Measurements from ENCODE around the gene NAA25. TPM values are rescaled to one million over a fixed set of nuclear protein-coding genes. Genes with fewer than 3 reads are reported as not detected.
"Not testable (repeated sequence)": the region's sequence is repeated elsewhere in the genome, so short reads cannot be mapped to it uniquely, and the experiment has no call there.

NAA25 gene
- polyA plus RNA-seq, 3 donors from 2014 or later = 3.9 to 20.3 (median 9.4) TPM

DNA sequence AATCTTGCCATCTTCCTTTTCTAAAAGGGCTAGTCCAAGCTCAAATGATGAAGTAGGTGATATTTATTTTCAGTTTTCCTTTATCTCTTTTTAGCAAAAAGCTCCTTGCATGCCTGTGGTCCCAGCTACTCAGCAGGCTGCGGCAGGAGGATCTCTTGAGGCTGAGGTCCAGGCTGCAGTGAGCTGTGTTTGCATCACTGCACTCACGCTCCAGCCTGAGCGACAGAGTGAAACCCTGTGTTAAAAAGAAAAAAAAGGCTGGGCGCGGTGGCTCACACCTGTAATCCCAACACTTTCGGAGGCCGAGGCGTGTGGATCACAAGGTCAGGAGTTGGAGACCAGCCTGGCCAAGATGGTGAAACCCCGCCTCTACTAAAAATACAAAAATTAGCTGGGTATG lies 100.6 kb downstream of the NAA25 start:
- no peak overlapping the region for H3K4me3 Mint-ChIP-seq
- H3K4me1 Mint-ChIP-seq = peaks cover 24 to 28% of the 10 kb centered on the region in 2 donors
- DNase-seq = no peak
- H3K27me3 Mint-ChIP-seq (ENCODE audit: low read depth in 3 of 3) = peaks cover 2 to 7% (median 2%) of the 10 kb centered on the region in 3 donors
- H3K36me3 Mint-ChIP-seq = peaks cover 0 to 5% (median under 1%) of the 10 kb centered on the region in 3 donors
- no peaks in the 10 kb centered on the region for H3K9me3 Mint-ChIP-seq
- H3K27ac Mint-ChIP-seq = no peak overlapping the region

GRCh38 chr12:112005419-112006395 lies 102.9 kb downstream of the NAA25 start:
- no peak for DNase-seq
- peaks cover 0 to 10% (median 6%) of the 10 kb centered on the region in 3 donors for H3K36me3 Mint-ChIP-seq
- no peaks in the 10 kb centered on the region for H3K9me3 Mint-ChIP-seq
- no peak overlapping the region for H3K4me3 Mint-ChIP-seq
- H3K27ac Mint-ChIP-seq = peak overlapping the region in 4 of 6 donors; percentile 14 to 78 (median 54)
- peaks cover 25 to 30% of the 10 kb centered on the region in 2 donors for H3K4me1 Mint-ChIP-seq
- H3K27me3 Mint-ChIP-seq (ENCODE audit: low read depth in 3 of 3) = no peaks in the 10 kb centered on the region

DNA sequence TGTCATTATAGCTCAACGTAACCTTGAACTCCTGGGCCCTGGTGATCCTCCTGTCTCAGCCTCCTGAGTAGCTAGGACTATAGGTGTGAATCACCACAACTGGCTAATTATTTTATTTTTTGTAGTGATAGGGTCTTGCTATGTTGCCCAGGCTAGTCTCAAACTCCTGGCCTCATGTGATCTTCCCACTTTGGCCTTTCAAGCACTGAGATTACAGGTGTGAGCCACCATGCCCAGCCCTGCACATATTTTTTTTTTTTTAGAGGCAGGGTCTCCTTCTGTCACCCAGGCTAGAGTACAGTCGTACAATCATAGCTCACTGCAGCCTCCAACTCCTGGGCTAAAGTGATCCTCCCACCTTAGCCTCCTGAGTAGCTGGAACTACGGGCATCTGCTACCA lies 104.5 kb downstream of the NAA25 start:
- Mint-ChIP-seq H3K36me3 (peaks cover 0 to 10% (median 6%) of the 10 kb centered on the region in 3 donors), H3K4me1 (peaks cover 26 to 32% of the 10 kb centered on the region in 2 donors), H3K27ac (no peak overlapping the region), H3K4me3 (no peak overlapping the region), H3K9me3 (no peaks in the 10 kb centered on the region), H3K27me3 (ENCODE audit: low read depth in 3 of 3) (no peaks in the 10 kb centered on the region)
- DNase-seq = no peak

DNA sequence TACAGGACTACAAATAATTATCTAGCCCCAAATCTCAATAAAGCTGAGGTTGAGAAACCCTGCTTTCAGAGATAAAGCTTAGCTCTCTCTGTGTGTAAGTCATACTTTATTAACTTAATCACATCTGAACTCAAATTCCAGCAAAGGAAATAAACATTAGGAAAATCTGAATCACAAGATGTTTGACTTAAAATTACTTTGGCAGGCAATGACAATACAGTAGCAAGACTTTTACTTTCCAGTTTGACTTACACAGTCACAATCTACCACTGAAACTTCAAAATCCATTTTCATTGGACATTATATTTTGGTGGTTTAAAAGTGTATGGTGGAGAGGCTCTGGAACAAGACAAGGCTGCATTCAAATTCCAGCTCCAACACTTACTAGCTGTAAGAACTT lies 107.0 kb downstream of the NAA25 start:
- peak overlapping the region; percentile 49 to 87 (median 73) for H3K4me3 Mint-ChIP-seq
- H3K27me3 Mint-ChIP-seq (ENCODE audit: low read depth in 3 of 3) = no peaks in the 10 kb centered on the region
- H3K36me3 Mint-ChIP-seq = peaks cover 0 to 14% (median 11%) of the 10 kb centered on the region in 3 donors
- H3K4me1 Mint-ChIP-seq = peaks cover 26 to 38% of the 10 kb centered on the region in 2 donors
- H3K27ac Mint-ChIP-seq = peak overlapping the region; percentile 28 to 92 (median 81)
- H3K9me3 Mint-ChIP-seq = no peaks in the 10 kb centered on the region
- no peak for DNase-seq

GRCh38 chr12:112000820-112001219 lies 107.8 kb downstream of the NAA25 start:
- Mint-ChIP-seq H3K4me1 (peaks cover 29 to 46% of the 10 kb centered on the region in 2 donors), H3K27me3 (ENCODE audit: low read depth in 3 of 3) (no peaks in the 10 kb centered on the region), H3K36me3 (peaks cover 0 to 14% (median 11%) of the 10 kb centered on the region in 3 donors), H3K4me3 (peak overlapping the region in 3 of 5 donors; percentile 18 to 47 (median 46)), H3K27ac (peak overlapping the region in 5 of 6 donors; percentile 72 to 92 (median 80)), H3K9me3 (no peaks in the 10 kb centered on the region)
- no peak for DNase-seq

GRCh38 chr12:111999129-111999528 lies 109.5 kb downstream of the NAA25 start:
- Mint-ChIP-seq H3K4me1 (peaks cover 44 to 60% of the 10 kb centered on the region in 2 donors), H3K36me3 (peaks cover 0 to 11% (median 11%) of the 10 kb centered on the region in 3 donors)
- not testable (repeated sequence) for H3K27me3 Mint-ChIP-seq (ENCODE audit: low read depth in 3 of 3); H3K9me3 Mint-ChIP-seq; H3K27ac Mint-ChIP-seq; H3K4me3 Mint-ChIP-seq; DNase-seq

- H3K27me3 Mint-ChIP-seq (ENCODE audit: low read depth in 3 of 3) = no peaks in the 10 kb centered on the region
- H3K36me3 Mint-ChIP-seq = peaks cover 0 to 11% (median 9%) of the 10 kb centered on the region in 3 donors
- H3K27ac Mint-ChIP-seq = peak overlapping the region in 2 of 6 donors; percentile 59 to 79
- peaks cover 53 to 70% of the 10 kb centered on the region in 2 donors for H3K4me1 Mint-ChIP-seq
- no peaks in the 10 kb centered on the region for H3K9me3 Mint-ChIP-seq
- H3K4me3 Mint-ChIP-seq = no peak overlapping the region
- DNase-seq = no peak
Measured at GRCh38 chr12:111998015-111998414, 110.6 kb downstream of the NAA25 start.

- Mint-ChIP-seq H3K27ac (peak overlapping the region in 3 of 6 donors; percentile 0 to 66 (median 14)), H3K27me3 (ENCODE audit: low read depth in 3 of 3) (no peaks in the 10 kb centered on the region), H3K9me3 (no peaks in the 10 kb centered on the region), H3K36me3 (peaks cover 0 to 5% (median 3%) of the 10 kb centered on the region in 3 donors), H3K4me1 (peaks cover 51 to 67% of the 10 kb centered on the region in 2 donors), H3K4me3 (no peak overlapping the region)
- no peak for DNase-seq
Measured at GRCh38 chr12:111997300-111997699, 111.3 kb downstream of the NAA25 start.

- Mint-ChIP-seq H3K36me3 (peaks cover 5 to 8% (median 7%) of the 10 kb centered on the region in 3 donors), H3K9me3 (no peaks in the 10 kb centered on the region), H3K27me3 (ENCODE audit: low read depth in 3 of 3) (no peaks in the 10 kb centered on the region), H3K4me1 (peaks cover 44 to 59% of the 10 kb centered on the region in 2 donors), H3K27ac (peak overlapping the region in 1 of 6 donors; percentile 4), H3K4me3 (peak overlapping the region in 1 of 5 donors; percentile 18)
- DNase-seq = no peak
Measured at GRCh38 chr12:111995782-111996480, 112.7 kb downstream of the NAA25 start.

DNA sequence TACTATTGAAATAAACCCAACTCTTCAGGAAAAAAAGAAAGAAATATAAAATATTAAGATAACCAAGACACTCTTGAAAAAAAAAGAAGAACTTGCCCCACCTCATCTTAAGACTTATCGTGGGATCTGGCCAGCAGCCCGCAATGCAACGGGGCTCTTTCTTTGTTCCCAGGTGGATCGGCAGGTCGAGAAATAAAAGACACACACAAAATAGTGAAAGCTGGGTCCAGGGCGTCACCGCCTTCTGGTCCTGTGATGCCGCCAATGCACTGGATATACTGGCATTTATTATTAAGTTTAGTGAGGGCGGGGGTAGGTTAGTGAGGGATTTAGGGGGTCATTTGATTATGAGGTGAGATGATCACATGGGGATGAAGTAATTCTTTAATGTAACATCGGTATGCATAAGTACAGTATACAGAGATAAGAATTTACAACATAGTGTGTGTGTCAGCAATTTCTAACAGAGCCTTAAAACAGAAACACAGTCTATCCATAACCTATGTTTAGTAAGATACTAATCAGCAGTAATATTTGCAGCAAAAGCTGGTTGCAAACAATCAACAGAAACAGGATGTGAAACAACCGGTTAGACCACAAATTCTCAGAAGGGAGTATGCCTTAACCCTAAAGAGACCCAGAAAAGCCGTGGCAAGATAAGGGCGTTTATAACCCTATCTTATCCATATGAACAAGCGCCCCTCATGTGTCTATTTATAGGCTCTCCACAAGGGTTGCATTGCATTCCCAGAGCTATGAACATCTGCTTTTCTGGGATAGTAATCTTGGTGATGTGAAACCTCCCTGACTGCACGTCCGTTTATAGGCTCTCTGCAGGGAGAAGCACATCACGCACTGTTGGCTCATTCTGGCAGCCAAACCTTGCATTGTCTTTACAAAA lies 114.1 kb downstream of the NAA25 start:
- peak; percentile 23 to 55 (median 34) for DNase-seq
- H3K27ac Mint-ChIP-seq = peak overlapping the region; percentile 22 to 94 (median 85)
- H3K4me3 Mint-ChIP-seq = peak overlapping the region; percentile 80 to 91 (median 87)
- H3K27me3 Mint-ChIP-seq (ENCODE audit: low read depth in 3 of 3); H3K9me3 Mint-ChIP-seq: not testable (repeated sequence)
- peaks cover 8 to 12% (median 10%) of the 10 kb centered on the region in 3 donors for H3K36me3 Mint-ChIP-seq
- peaks cover 38 to 48% of the 10 kb centered on the region in 2 donors for H3K4me1 Mint-ChIP-seq

GRCh38 chr12:111993292-111994150 lies 115.1 kb downstream of the NAA25 start:
- peak overlapping the region; percentile 22 to 90 (median 82) for H3K27ac Mint-ChIP-seq
- H3K4me1 Mint-ChIP-seq = peaks cover 38 to 44% of the 10 kb centered on the region in 2 donors
- peaks cover 10 to 12% (median 12%) of the 10 kb centered on the region in 3 donors for H3K36me3 Mint-ChIP-seq
- no peaks in the 10 kb centered on the region for H3K9me3 Mint-ChIP-seq
- no peaks in the 10 kb centered on the region for H3K27me3 Mint-ChIP-seq (ENCODE audit: low read depth in 3 of 3)
- DNase-seq = no peak
- H3K4me3 Mint-ChIP-seq = peak overlapping the region; percentile 80 to 91 (median 87)

DNA sequence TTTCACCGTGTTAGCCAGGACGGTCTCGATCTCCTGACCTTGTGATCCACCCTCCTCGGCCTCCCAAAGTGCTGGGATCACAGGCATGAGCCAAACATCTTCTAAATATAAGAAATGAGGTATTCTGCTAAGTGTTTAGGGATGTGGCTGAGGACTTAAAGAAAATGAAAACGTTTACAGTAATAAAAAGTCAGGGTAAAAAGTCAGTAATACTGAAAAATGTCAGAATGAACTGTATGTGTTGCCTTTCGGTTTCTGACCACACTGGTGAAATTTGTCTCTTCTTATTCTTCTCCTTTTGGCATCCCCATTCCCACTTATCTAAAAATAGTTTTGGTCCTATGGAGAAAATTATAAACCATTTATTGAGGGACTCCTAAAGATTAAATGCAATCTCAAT lies 116.1 kb downstream of the NAA25 start:
- DNase-seq = no peak
- Mint-ChIP-seq H3K36me3 (peaks cover 10 to 17% (median 15%) of the 10 kb centered on the region in 3 donors), H3K27ac (peak overlapping the region in 3 of 6 donors; percentile 44 to 90 (median 87)), H3K4me3 (peak overlapping the region in 1 of 5 donors; percentile 90), H3K4me1 (peaks cover 38 to 43% of the 10 kb centered on the region in 2 donors), H3K27me3 (ENCODE audit: low read depth in 3 of 3) (no peaks in the 10 kb centered on the region), H3K9me3 (no peaks in the 10 kb centered on the region)

All from immature natural killer cell (primary cell).